Choroid plexus epithelial cell (primary cell): ENCODE results near the gene IPO8.

Experiments used
- DNase-seq: peaks from one replicate; pipeline ENCODE4 v3.0.0-alpha.2; 2010; ENCODE audit warnings: low read depth
- H3K4me3 ChIP-seq: 2 replicates; pipeline ENCODE4 v1.5.1; 2011; ENCODE audit warnings: low read depth, mild to moderate bottlenecking, control low read depth, low read length, moderate library complexity
- TF ChIP-seq, protein P1 (sequence below): conservative IDR thresholded peaks from 2 replicates; pipeline ENCODE4 v1.5.1; 2011; ENCODE audit warnings: low read depth, mild to moderate bottlenecking, control low read depth, inconsistent platforms, low read length, moderate library complexity

The IPO8 gene

GRCh38 chr12:30695199-30696102 lies at the start of gene IPO8:
Gene IPO8, minus strand, starts transcription at chr12:30695869. Its CDS starts 222 bp downstream, at chr12:30695647.
- TF ChIP-seq, protein P1, sequence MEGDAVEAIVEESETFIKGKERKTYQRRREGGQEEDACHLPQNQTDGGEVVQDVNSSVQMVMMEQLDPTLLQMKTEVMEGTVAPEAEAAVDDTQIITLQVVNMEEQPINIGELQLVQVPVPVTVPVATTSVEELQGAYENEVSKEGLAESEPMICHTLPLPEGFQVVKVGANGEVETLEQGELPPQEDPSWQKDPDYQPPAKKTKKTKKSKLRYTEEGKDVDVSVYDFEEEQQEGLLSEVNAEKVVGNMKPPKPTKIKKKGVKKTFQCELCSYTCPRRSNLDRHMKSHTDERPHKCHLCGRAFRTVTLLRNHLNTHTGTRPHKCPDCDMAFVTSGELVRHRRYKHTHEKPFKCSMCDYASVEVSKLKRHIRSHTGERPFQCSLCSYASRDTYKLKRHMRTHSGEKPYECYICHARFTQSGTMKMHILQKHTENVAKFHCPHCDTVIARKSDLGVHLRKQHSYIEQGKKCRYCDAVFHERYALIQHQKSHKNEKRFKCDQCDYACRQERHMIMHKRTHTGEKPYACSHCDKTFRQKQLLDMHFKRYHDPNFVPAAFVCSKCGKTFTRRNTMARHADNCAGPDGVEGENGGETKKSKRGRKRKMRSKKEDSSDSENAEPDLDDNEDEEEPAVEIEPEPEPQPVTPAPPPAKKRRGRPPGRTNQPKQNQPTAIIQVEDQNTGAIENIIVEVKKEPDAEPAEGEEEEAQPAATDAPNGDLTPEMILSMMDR: peak; percentile 41
- peak; percentile 92 for DNase-seq
- peak within 1 kb of the TSS; percentile 96 for H3K4me3 ChIP-seq

GRCh38 chr12:30744321-30744720 lies 48.7 kb upstream of the IPO8 start:
- TF ChIP-seq, protein P1: no peak
- no peak overlapping the region for H3K4me3 ChIP-seq
- no peak for DNase-seq

- DNase-seq: no peak
- H3K4me3 ChIP-seq: no peak overlapping the region
- TF ChIP-seq, protein P1: no peak
Observed at GRCh38 chr12:30740274-30740673, 44.6 kb upstream of the IPO8 start.

DNA sequence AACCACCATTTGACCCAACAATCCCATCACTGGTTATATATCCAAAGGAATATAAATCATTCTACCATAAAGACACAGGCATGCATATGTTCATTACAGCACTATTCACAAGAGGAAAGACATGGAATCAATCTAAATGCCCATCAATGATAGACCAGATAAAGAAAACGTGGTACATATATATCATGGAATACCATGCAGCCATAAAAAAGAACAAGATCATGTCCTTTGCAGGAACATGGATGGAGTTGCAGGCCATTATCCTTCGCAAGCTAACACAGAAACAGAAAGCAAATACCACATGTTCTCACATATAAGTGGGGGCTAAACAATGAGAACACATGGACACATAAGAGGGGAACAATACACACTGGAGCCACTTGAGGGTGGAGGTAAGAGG lies 43.4 kb upstream of the IPO8 start:
- no peak for DNase-seq
- H3K4me3 ChIP-seq: no peak overlapping the region
- TF ChIP-seq, protein P1: no peak

- no peak for DNase-seq
- TF ChIP-seq, protein P1: no peak
- no peak overlapping the region for H3K4me3 ChIP-seq
Observed at GRCh38 chr12:30732954-30733637, 37.4 kb upstream of the IPO8 start.

DNA sequence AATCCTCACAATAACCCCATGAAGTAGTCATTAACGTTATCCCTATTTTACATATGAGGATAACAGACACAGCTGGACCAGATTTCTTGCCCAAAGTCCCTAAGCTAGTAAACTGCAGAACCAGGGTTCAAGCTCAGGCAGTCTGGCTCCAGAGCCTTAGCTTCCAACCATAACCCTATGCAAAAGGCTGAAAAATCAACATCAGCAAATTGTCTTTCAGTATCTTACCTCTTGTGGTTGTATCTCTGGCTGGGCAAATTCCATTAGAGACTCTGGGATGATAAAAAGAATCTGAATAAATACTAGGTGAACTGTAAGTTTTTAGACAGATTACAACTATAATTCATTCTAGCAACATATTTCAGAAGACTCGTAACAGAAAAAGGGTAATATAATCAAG lies 34.3 kb upstream of the IPO8 start:
- no peak overlapping the region for H3K4me3 ChIP-seq
- DNase-seq: no peak
- TF ChIP-seq, protein P1: no peak
